WTC11 (cell line): Measurements from ENCODE around the gene KLC1. TPM values are rescaled to one million over a fixed set of nuclear protein-coding genes. Genes with fewer than 3 reads are reported as not detected.
"Not testable (repeated sequence)": the region's sequence is repeated elsewhere in the genome, so short reads cannot be mapped to it uniquely, and the experiment has no call there.

ENCODE experiments used
- ATAC-seq: fragments of 200-7000 bp; cut with Tn5 transposase; 2 replicates; pipeline ENCODE4 v1.10.0; 2021; ENCODE audit warnings: mild to moderate bottlenecking, moderate library complexity
- CTCF ChIA-PET: fragments of 300-600 bp; sonication (Branson Sonifier 250); formaldehyde crosslinking; loops from one replicate; lab custom pipeline; 2021; ENCODE audit warnings: antibody characterized with exemption; lab: Charles Lee
- POLR2A ChIA-PET: fragments of 350-600 bp; sonication (Branson Sonifier 250); formaldehyde crosslinking; loops from one replicate; lab custom pipeline; 2021; ENCODE audit warnings: antibody characterized with exemption; lab: Charles Lee
- DNase-seq: peaks from one replicate; pipeline ENCODE4 v3.0.0; 2021; ENCODE audit warnings: low spot score
- H3K27ac Mint-ChIP-seq: 2 replicates; pipeline ENCODE4 v1.8.0; 2021; ENCODE audit warnings: mixed read lengths
- H3K27me3 Mint-ChIP-seq: 2 replicates; pipeline ENCODE4 v1.8.0; 2021; ENCODE audit warnings: low read depth, mild to moderate bottlenecking, moderate library complexity, mixed read lengths
- H3K36me3 Mint-ChIP-seq: 2 replicates; pipeline ENCODE4 v1.8.0; 2021; ENCODE audit warnings: mixed read lengths
- H3K4me1 Mint-ChIP-seq: 2 replicates; pipeline ENCODE4 v1.8.0; 2022; ENCODE audit warnings: mixed read lengths
- H3K4me3 Mint-ChIP-seq: 2 replicates; pipeline ENCODE4 v1.8.0; 2021; ENCODE audit warnings: mild to moderate bottlenecking, moderate library complexity, mixed read lengths
- H3K9me3 Mint-ChIP-seq: 2 replicates; pipeline ENCODE4 v1.8.0; 2021; ENCODE audit warnings: mixed read lengths
- ATF1 ChIP-seq: sonication (generic); formaldehyde crosslinking; IDR thresholded peaks from 2 replicates; pipeline ENCODE4 v1.8.1; 2023; ENCODE audit warnings: mild to moderate bottlenecking, moderate library complexity, missing genetic modification reagents
- ATF2 ChIP-seq: sonication (generic); formaldehyde crosslinking; IDR thresholded peaks from 2 replicates; pipeline ENCODE4 v1.8.1; 2022; ENCODE audit warnings: low read depth, missing genetic modification reagents, borderline replicate concordance
- CBFB ChIP-seq: sonication (generic); formaldehyde crosslinking; IDR thresholded peaks from 2 replicates; pipeline ENCODE4 v1.8.1; 2022; ENCODE audit warnings: mild to moderate bottlenecking, low read depth, missing genetic modification reagents
- CDX4 ChIP-seq: fragments of 250-450 bp; sonication (Bioruptor Pico); IDR thresholded peaks from 2 replicates; pipeline ENCODE4 v1.9.0; 2021; ENCODE audit warnings: moderate library complexity, mild to moderate bottlenecking, inconsistent platforms, borderline replicate concordance
- ELF4 ChIP-seq: sonication (generic); formaldehyde crosslinking; IDR thresholded peaks from 2 replicates; pipeline ENCODE4 v1.8.1; 2022; ENCODE audit warnings: low read depth, mild to moderate bottlenecking, moderate library complexity, missing genetic modification reagents
- EMX1 ChIP-seq: fragments of 250-450 bp; sonication (Bioruptor Pico); IDR thresholded peaks from 2 replicates; pipeline ENCODE4 v1.8.0; 2021; ENCODE audit warnings: mild to moderate bottlenecking
- ESRRA ChIP-seq: sonication (generic); formaldehyde crosslinking; IDR thresholded peaks from 2 replicates; pipeline ENCODE4 v1.8.1; 2022; ENCODE audit warnings: mild to moderate bottlenecking, missing genetic modification reagents, borderline replicate concordance
- JAZF1 ChIP-seq: fragments of 250-450 bp; sonication (Bioruptor Pico); IDR thresholded peaks from 2 replicates; pipeline ENCODE4 v1.9.0; 2021; ENCODE audit warnings: moderate library complexity, mild to moderate bottlenecking, inconsistent platforms
- KAT7 ChIP-seq: sonication (generic); formaldehyde crosslinking; IDR thresholded peaks from 2 replicates; pipeline ENCODE4 v1.8.1; 2023; ENCODE audit warnings: missing genetic modification reagents, mild to moderate bottlenecking, borderline replicate concordance
- MXD4 ChIP-seq: fragments of 250-450 bp; sonication (Bioruptor Pico); IDR thresholded peaks from 2 replicates; pipeline ENCODE4 v1.8.0; 2021; ENCODE audit warnings: mild to moderate bottlenecking, moderate library complexity, borderline replicate concordance
- MYBL2 ChIP-seq: sonication (generic); formaldehyde crosslinking; IDR thresholded peaks from 2 replicates; pipeline ENCODE4 v1.8.1; 2023; ENCODE audit warnings: mild to moderate bottlenecking, moderate library complexity, missing genetic modification reagents
- NR1H2 ChIP-seq: sonication (generic); formaldehyde crosslinking; IDR thresholded peaks from 2 replicates; pipeline ENCODE4 v1.9.0; 2021; ENCODE audit warnings: mild to moderate bottlenecking, moderate library complexity, missing genetic modification reagents
- NR2C2 ChIP-seq: sonication (generic); formaldehyde crosslinking; IDR thresholded peaks from 2 replicates; pipeline ENCODE4 v1.8.0; 2022; ENCODE audit warnings: mild to moderate bottlenecking, missing genetic modification reagents
- SMAD3 ChIP-seq: sonication (generic); formaldehyde crosslinking; IDR thresholded peaks from 2 replicates; pipeline ENCODE4 v1.8.0; 2022; ENCODE audit warnings: missing genetic modification reagents, mild to moderate bottlenecking, borderline replicate concordance
- STAT6 ChIP-seq: sonication (generic); formaldehyde crosslinking; conservative IDR thresholded peaks from 2 replicates; pipeline ENCODE4 v1.8.1; 2023; ENCODE audit warnings: mild to moderate bottlenecking, low read depth, missing genetic modification reagents, moderate library complexity
- TP53 ChIP-seq: sonication (generic); formaldehyde crosslinking; IDR thresholded peaks from 2 replicates; pipeline ENCODE4 v1.8.1; 2023; ENCODE audit warnings: mild to moderate bottlenecking, missing genetic modification reagents
- ZNF121 ChIP-seq: sonication (generic); formaldehyde crosslinking; IDR thresholded peaks from 2 replicates; pipeline ENCODE4 v1.8.0; 2023; ENCODE audit warnings: missing genetic modification reagents
- ZNF138 ChIP-seq: sonication (generic); formaldehyde crosslinking; conservative IDR thresholded peaks from 2 replicates; pipeline ENCODE4 v1.8.1; 2022; ENCODE audit warnings: mild to moderate bottlenecking, moderate library complexity, missing genetic modification reagents
- total RNA-seq: library from RNA; stranded (reverse); gene quantifications from 3 replicates; pipeline ENCODE4 v1.2.3, GENCODE V29; 2021
- TF ChIP-seq, protein P1 (sequence below): sonication (generic); formaldehyde crosslinking; IDR thresholded peaks from 2 replicates; pipeline ENCODE4 v1.8.0; 2022; ENCODE audit warnings: mild to moderate bottlenecking, missing genetic modification reagents

The KLC1 gene
- total RNA-seq, 1 experiment from 2014 or later, result 171 TPM

DNA sequence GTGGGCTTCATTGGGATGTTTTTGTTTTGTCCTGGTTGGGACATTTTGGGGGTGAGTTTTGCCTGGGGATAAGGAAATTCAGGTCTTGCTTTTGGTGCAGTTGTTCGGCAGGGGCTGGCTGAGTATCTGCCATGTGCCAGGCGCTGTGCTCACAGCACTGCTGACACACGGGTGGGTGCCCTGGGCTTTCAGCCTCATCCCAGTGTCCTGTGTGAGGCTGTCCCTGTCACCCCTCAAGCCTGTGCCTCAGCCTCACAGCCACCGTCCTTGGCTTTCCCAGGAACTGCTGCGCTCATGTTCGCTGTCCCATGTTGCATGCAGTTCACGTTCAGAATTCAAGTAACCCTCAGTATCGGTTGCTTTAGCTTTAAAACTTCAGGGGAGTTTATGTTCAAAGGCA lies 61.3 kb downstream of the KLC1 start:
- ChIA-PET CTCF (no interaction called here), POLR2A (no interaction called here)
- H3K4me1 Mint-ChIP-seq, result peaks cover under 1% of the 10 kb centered on the region
- H3K9me3 Mint-ChIP-seq, result no peaks in the 10 kb centered on the region
- peaks cover 36% of the 10 kb centered on the region for H3K36me3 Mint-ChIP-seq
- no peaks in the 10 kb centered on the region for H3K27me3 Mint-ChIP-seq
- DNase-seq, result no peak
- no peak overlapping the region for H3K4me3 Mint-ChIP-seq
- H3K27ac Mint-ChIP-seq, result no peak overlapping the region
- TF ChIP-seq, protein P1, sequence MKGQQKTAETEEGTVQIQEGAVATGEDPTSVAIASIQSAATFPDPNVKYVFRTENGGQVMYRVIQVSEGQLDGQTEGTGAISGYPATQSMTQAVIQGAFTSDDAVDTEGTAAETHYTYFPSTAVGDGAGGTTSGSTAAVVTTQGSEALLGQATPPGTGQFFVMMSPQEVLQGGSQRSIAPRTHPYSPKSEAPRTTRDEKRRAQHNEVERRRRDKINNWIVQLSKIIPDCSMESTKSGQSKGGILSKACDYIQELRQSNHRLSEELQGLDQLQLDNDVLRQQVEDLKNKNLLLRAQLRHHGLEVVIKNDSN, result no peak
- TF ChIP-seq SMAD3 (CRISPR knock-in tag) (no peak), ZNF121 (CRISPR knock-in tag) (no peak), NR2C2 (CRISPR knock-in tag) (no peak), ESRRA (CRISPR knock-in tag) (no peak), NR1H2 (CRISPR knock-in tag) (no peak), ATF2 (no peak), STAT6 (CRISPR knock-in tag) (no peak), CBFB (CRISPR knock-in tag) (no peak), EMX1 (CRISPR knock-in tag) (no peak), ELF4 (CRISPR knock-in tag) (no peak), MYBL2 (CRISPR knock-in tag) (no peak), MXD4 (CRISPR knock-in tag) (no peak), CDX4 (CRISPR knock-in tag) (no peak)
- ATAC-seq, result no peak

DNA sequence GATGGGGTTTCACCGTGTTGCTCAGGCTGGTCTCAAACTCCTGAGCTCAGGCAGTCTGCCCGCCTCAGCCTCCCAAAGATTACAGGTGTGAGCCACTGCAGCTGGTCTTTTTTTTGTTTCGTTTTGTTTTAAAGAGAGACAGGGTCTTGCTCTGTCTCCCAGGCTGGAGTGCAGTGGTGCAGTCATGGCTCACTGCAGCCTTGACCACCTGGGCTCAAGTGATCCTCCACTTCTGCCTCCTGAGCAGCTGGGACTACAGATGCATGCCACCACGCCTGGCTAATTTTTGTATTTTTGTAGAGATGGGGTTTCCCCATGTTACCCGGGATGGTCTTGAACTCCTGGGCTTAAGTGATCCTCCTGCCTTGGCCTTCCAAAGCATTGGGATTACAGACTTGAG lies 62.6 kb downstream of the KLC1 start:
- not testable (repeated sequence) for H3K9me3 Mint-ChIP-seq, H3K27me3 Mint-ChIP-seq, H3K4me3 Mint-ChIP-seq, DNase-seq, ATAC-seq, H3K27ac Mint-ChIP-seq
- POLR2A ChIA-PET, result interaction anchor here (0.5 kb wide), 1 partner anchor 14 kb away, joined by 3 read pairs; no protein-coding TSS in a partner anchor
- H3K36me3 Mint-ChIP-seq, result peaks cover 26% of the 10 kb centered on the region
- CTCF ChIA-PET, result interaction anchor here (1.2 kb wide), 1 partner anchor 173 kb away, joined by 3 read pairs; no protein-coding TSS in a partner anchor
- H3K4me1 Mint-ChIP-seq, result peaks cover 12% of the 10 kb centered on the region

DNA sequence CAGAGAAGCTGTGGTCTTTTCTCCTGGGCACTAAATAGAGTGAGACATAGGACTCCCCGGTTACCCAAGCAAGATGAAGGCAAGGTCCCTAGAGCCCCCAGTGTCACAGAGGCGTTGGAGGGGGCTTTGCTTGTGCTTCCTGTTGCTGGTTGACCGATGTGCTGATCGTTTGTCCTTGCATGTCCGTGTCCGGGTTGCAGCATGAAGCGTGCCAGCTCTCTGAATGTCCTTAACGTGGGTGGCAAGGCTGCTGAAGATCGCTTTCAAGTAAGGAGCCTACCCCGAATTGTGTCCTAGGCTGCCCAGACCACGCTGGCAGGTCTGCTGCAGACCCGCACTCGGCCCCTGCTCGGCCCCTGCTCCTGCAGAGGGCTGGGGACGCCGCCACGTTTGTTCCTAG lies 63.1 kb downstream of the KLC1 start:
- ChIA-PET CTCF (interaction anchor here (1.2 kb wide), 1 partner anchor 174 kb away, joined by 3 read pairs; no protein-coding TSS in a partner anchor), POLR2A (interaction anchor here (0.5 kb wide), 1 partner anchor 14 kb away, joined by 3 read pairs; no protein-coding TSS in a partner anchor)
- peaks cover 13% of the 10 kb centered on the region for H3K4me1 Mint-ChIP-seq
- TF ChIP-seq TP53 (CRISPR knock-in tag), result no peak
- TF ChIP-seq MXD4 (CRISPR knock-in tag), result no peak
- no peak for TF ChIP-seq JAZF1
- TF ChIP-seq ATF1 (CRISPR knock-in tag), result no peak
- no peak for TF ChIP-seq NR1H2 (CRISPR knock-in tag)
- TF ChIP-seq SMAD3 (CRISPR knock-in tag), result no peak
- no peak for TF ChIP-seq ZNF138 (CRISPR knock-in tag)
- TF ChIP-seq KAT7 (CRISPR knock-in tag), result no peak
- no peaks in the 10 kb centered on the region for H3K9me3 Mint-ChIP-seq
- peaks cover 25% of the 10 kb centered on the region for H3K36me3 Mint-ChIP-seq
- H3K4me3 Mint-ChIP-seq, result no peak overlapping the region
- DNase-seq, result no peak
- H3K27ac Mint-ChIP-seq, result no peak overlapping the region
- no peaks in the 10 kb centered on the region for H3K27me3 Mint-ChIP-seq
- ATAC-seq, result no peak
